ENCODE results near the gene NOL6.
"Not testable (repeated sequence)": the region's sequence is repeated elsewhere in the genome, so short reads cannot be mapped to it uniquely, and the experiment has no call there.

NOL6 gene

DNA sequence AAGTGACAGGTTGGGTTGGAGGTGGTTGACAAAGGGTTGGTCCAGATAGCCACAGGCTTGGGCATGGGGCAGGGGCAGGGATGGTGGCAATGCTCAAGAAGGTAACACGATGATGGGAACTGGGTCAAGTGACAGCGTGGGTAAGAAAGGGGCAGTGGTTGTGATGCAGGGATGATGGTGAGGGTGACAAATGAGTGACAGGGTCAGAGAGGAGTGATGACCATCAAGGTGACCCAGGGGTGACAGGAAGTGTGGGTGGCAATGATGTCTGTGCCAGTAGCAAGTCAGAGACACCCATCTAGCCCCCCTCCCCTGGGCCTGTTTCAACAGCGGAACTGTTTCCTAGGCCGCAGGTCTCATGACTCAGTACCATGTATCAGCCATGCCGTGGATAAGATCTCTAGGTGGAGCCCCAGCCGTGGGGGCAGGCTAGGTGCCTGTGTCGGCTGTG lies 46.9 kb downstream of the NOL6 start:
- no peak for DNase-seq (ENCODE audit: low read depth)
- no peak for TF ChIP-seq CTCF (conservative IDR thresholded peaks at IDR 0.05; ENCODE audit: low read length)

DNA sequence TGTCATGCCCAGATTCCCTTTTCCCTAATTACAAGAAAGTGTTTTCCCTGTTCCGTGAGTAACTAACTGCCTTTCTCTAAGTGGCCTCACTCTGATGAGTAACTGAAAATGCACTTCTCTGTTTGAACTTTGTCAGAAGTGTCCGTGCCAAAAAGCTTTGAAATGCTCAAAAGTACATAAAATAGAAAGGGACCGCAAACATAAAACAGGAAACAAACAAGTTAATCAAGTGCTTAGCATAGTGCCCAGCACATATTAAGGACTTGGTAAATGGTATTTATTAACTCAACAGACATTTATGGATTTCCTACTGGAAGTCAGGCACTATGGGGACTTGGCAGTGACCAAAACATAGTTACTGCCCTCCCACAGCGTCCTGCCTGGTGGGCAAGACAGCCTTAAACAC lies 48.6 kb downstream of the NOL6 start:
- TF ChIP-seq CTCF (conservative IDR thresholded peaks at IDR 0.05; ENCODE audit: low read length) = no peak
- DNase-seq (ENCODE audit: low read depth) = no peak
- H3K4me3 ChIP-seq (ENCODE audit: low read length) = no peak overlapping the region

More for the DNA sequence above, 46.9 kb downstream of the NOL6 start:
- no peak overlapping the region for H3K4me3 ChIP-seq (ENCODE audit: low read length)

- not testable (repeated sequence) for H3K4me3 ChIP-seq (ENCODE audit: low read length); DNase-seq (ENCODE audit: low read depth)
These were observed 49.2 kb downstream of the NOL6 start for GRCh38 chr9:33424492-33424891.

GRCh38 chr9:33424043-33424442 lies 49.7 kb downstream of the NOL6 start:
- not testable (repeated sequence) for H3K4me3 ChIP-seq (ENCODE audit: low read length); DNase-seq (ENCODE audit: low read depth)

- no peak overlapping the region for H3K4me3 ChIP-seq (ENCODE audit: low read length)
- no peak for DNase-seq (ENCODE audit: low read depth)
- no peak for TF ChIP-seq CTCF (conservative IDR thresholded peaks at IDR 0.05; ENCODE audit: low read length)
These were observed 53.9 kb downstream of the NOL6 start for GRCh38 chr9:33419708-33420303.

DNA sequence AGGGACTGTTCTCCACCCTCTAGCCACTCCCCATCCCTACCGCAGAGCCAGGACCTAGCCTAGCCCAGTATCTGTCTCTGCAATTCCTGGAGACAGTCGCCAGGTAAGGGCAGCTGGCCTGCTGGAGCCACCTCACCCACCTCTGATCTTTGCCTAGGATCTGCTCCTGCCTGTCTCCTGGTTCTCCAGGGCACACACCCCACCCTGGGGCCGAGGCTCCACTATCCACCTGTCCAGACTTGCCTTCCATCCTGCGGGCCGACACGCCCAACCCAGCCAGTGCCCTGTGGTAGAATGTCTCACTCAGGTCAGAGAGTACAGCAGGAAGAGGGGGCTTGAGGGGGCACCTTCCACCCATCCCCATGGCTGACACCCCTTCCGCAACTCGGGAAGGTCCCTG lies 55.6 kb downstream of the NOL6 start:
- TF ChIP-seq CTCF (conservative IDR thresholded peaks at IDR 0.05; ENCODE audit: low read length) = no peak
- no peak for DNase-seq (ENCODE audit: low read depth)

DNA sequence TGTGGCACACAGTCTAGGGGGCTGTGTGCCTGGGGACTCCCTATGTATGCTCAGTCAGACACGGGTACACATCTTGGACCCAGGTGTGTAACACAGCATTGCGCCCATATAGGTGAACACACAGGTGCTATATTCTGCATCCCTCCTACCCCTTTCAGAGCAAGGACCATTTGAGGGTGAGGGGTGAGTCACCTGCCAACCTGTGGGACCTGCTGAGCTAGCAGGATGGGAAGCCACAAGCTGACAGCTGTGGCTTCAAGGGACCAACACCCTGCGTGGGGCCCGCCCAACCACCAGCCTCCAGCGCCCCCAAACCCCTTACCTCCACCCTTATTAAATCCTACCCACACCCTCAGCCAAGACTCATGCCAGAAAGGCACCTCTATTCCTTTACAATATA lies 56.7 kb downstream of the NOL6 start:
- DNase-seq (ENCODE audit: low read depth) = no peak
- H3K4me3 ChIP-seq (ENCODE audit: low read length) = no peak overlapping the region
- TF ChIP-seq CTCF (conservative IDR thresholded peaks at IDR 0.05; ENCODE audit: low read length) = no peak

More for the DNA sequence above, 55.6 kb downstream of the NOL6 start:
- H3K4me3 ChIP-seq (ENCODE audit: low read length) = no peak overlapping the region

DNA sequence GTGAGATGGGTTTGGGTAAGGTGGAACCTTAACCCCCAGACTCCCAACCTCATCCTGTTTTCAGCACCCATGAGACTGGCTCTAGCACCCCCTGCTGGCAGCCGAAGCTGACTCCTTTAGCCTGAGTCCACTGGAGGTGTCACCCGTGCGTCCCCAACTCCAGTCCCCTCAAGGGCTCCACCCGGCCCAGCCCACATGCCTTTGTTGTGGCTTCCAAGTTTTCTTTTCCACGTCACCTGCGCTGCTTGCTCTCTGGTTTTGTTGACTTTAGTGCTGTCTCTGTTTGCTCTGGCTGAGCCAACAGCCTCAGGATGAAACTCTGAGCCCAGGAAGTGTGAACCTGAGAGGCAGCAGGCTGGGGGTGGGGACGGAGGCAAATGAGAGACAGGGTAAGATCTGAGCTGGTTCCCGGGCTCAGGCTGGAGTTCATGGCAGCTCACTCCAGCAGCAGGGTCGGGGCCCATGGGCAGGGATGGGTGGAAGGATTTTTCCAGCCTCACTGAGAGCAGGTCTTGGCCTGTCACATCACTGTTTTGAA lies 58.2 kb downstream of the NOL6 start:
- no peak for DNase-seq (ENCODE audit: low read depth)
- no peak overlapping the region for H3K4me3 ChIP-seq (ENCODE audit: low read length)
- peak; percentile 79 for TF ChIP-seq CTCF (conservative IDR thresholded peaks at IDR 0.05; ENCODE audit: low read length)

Measured in AG10803 (cell line).